ENCODE data around the gene CA10.

- TF ChIP-seq CTCF (conservative IDR thresholded peaks at IDR 0.05) (no peak), EZH2 (IDR thresholded peaks at IDR 0.05; ENCODE audit: low read depth) (no peak)
Observed at GRCh38 chr17:51971121-51971520, 187.4 kb downstream of the CA10 start.

Measured in PC-9 (cell line).